RWPE1 (cell line): ENCODE results near the gene LRMDA.

Experiments
- CTCF ChIA-PET: fragments of 350-600 bp; sonication (Branson Sonifier 250); formaldehyde crosslinking; extraction: SDS; loops from one replicate; lab custom pipeline; 2021; lab: Yijun Ruan, JAX
- POLR2A ChIA-PET: fragments of 400-600 bp; formaldehyde crosslinking; extraction: SDS; loops from one replicate; lab custom pipeline; 2020; ENCODE audit warnings: antibody characterized with exemption; ENCODE audit not compliant: low non-redundant PET; lab: Yijun Ruan, JAX
- DNase-seq: peaks from one replicate; pipeline ENCODE4 v3.0.0; 2012; ENCODE audit warnings: low spot score
- H3K27ac ChIP-seq: fragments of 450-650 bp; 2 replicates; pipeline ENCODE4 v1.5.1; 2017
- TF ChIP-seq, protein P1 (sequence below): fragments of 450-650 bp; conservative IDR thresholded peaks from 2 replicates; pipeline ENCODE4 v1.5.1; 2017; ENCODE audit warnings: low read depth, mild to moderate bottlenecking

Gene LRMDA

DNA sequence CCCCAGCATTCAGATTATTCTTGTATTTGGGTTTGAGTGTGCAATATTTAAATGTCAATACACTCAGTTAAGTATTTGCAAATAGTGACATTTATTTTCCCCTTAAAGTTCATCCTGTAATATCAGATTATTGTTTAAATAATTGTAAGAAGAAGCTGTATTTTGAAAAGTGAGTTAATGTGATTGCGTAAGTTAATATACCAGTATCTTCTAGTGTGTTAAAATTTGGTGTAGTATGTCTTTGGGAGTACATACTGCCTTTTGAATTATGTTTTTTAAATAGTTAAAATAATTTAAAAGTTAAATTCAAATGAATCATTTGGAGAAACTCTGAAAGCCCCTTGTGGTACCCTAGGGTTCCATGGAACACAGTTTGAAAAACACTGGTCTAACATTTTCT, 28.6 kb downstream of the LRMDA start:
- POLR2A ChIA-PET, result no interaction called here
- CTCF ChIA-PET, result interaction anchor here (0.6 kb wide), 1 partner anchor 29 kb away, joined by 3 read pairs; the partner anchor contains the start of gene LRMDA
- no peak overlapping the region for H3K27ac ChIP-seq

GRCh38 chr10:75461672-75462649, 30.5 kb downstream of the LRMDA start:
- POLR2A ChIA-PET, result interaction anchor here (0.7 kb wide), 1 partner anchor 361 kb away, joined by 3 read pairs; no protein-coding TSS in a partner anchor
- DNase-seq, result no peak
- CTCF ChIA-PET, result no interaction called here
- TF ChIP-seq, protein P1, sequence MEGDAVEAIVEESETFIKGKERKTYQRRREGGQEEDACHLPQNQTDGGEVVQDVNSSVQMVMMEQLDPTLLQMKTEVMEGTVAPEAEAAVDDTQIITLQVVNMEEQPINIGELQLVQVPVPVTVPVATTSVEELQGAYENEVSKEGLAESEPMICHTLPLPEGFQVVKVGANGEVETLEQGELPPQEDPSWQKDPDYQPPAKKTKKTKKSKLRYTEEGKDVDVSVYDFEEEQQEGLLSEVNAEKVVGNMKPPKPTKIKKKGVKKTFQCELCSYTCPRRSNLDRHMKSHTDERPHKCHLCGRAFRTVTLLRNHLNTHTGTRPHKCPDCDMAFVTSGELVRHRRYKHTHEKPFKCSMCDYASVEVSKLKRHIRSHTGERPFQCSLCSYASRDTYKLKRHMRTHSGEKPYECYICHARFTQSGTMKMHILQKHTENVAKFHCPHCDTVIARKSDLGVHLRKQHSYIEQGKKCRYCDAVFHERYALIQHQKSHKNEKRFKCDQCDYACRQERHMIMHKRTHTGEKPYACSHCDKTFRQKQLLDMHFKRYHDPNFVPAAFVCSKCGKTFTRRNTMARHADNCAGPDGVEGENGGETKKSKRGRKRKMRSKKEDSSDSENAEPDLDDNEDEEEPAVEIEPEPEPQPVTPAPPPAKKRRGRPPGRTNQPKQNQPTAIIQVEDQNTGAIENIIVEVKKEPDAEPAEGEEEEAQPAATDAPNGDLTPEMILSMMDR, result no peak
- H3K27ac ChIP-seq, result no peak overlapping the region

More for the DNA sequence above, 28.6 kb downstream of the LRMDA start:
- TF ChIP-seq, protein P1, result no peak
- DNase-seq, result no peak

DNA sequence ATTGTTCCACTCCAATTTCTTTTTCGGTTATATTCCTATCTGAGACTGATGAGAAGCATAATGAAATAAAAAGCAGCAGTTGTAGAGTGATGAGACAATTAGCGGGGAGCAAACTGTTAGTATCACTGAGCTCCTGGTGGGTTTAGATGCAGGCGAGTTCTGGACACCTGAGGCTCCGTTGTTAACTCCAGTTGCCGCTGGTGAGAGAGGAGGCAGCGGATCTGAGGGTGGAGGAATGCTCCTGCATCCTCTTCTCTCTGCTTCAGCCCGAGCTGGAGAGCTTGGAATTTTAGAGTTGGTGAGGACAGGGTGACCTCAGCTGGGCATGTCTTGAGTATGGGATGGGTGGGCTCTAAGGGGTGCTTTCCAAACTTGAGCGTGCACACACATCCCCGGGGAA, 31.4 kb downstream of the LRMDA start:
- CTCF ChIA-PET, result no interaction called here
- TF ChIP-seq, protein P1, result no peak
- H3K27ac ChIP-seq, result no peak overlapping the region
- DNase-seq, result no peak
- POLR2A ChIA-PET, result interaction anchor here (0.7 kb wide), 1 partner anchor 360 kb away, joined by 3 read pairs; no protein-coding TSS in a partner anchor

GRCh38 chr10:75464478-75465449, 33.3 kb downstream of the LRMDA start:
- DNase-seq, result no peak
- TF ChIP-seq, protein P1, result no peak
- ChIA-PET CTCF (no interaction called here), POLR2A (no interaction called here)
- H3K27ac ChIP-seq, result no peak overlapping the region

DNA sequence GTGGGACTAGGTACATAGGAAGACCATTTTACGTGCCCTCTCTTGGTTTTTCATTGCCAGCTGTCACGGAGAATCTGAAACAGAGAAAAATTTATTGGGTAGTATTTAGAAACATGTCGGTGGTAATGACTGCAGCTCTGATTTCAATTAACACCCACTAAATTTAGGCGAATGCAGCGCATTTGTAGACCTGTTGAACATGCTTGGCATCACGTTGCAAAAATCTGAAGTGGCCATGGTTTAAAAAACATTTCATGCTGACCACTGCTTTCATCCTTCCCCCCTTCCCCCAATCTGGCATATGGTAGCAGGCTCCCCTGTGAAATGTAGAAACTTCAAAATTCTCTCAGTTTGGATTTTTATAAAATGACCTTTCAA, 34.0 kb downstream of the LRMDA start:
- DNase-seq, result no peak
- POLR2A ChIA-PET, result no interaction called here
- TF ChIP-seq, protein P1, result no peak
- CTCF ChIA-PET, result no interaction called here
- H3K27ac ChIP-seq, result no peak overlapping the region

GRCh38 chr10:75466001-75466400, 34.6 kb downstream of the LRMDA start:
- ChIA-PET POLR2A (no interaction called here), CTCF (no interaction called here)
- TF ChIP-seq, protein P1, result no peak
- H3K27ac ChIP-seq, result no peak overlapping the region
- DNase-seq, result no peak
